CD4-positive, CD25-positive, alpha-beta regulatory T cell (primary cell): ENCODE measurements around the gene ROBO1. TPM values are rescaled to one million over a fixed set of nuclear protein-coding genes. Genes with fewer than 3 reads are reported as not detected.

Experiments
- ATAC-seq, 2 donors: fragments of 150-1000 bp; cut with Tn5 transposase; one replicate each; pipeline ENCODE4 v1.10.0; 2021; ENCODE audit warnings: low read depth in 2 of 2, moderate number of reproducible peaks in 2 of 2, moderate library complexity in 1 of 2
- DNase-seq, 3 donors: peaks; one replicate each; pipeline versions ENCODE4 v3.0.0 to v3.0.0-alpha.2; 2012 to 2022; ENCODE audit warnings: mixed read lengths in 1 of 3
- H3K27ac ChIP-seq: one replicate; pipeline ENCODE4 v1.7.0; 2013; ENCODE audit warnings: mild to moderate bottlenecking, low read length; ENCODE audit not compliant: insufficient read depth, poor library complexity, severe bottlenecking
- H3K27me3 ChIP-seq: one replicate; pipeline ENCODE4 v1.7.0; 2013; ENCODE audit warnings: low read length; ENCODE audit not compliant: control insufficient read depth, insufficient read depth
- H3K36me3 ChIP-seq: one replicate; pipeline ENCODE4 v1.7.0; 2013; ENCODE audit warnings: mild to moderate bottlenecking, low read length, moderate library complexity; ENCODE audit not compliant: control insufficient read depth, insufficient read depth
- H3K4me1 ChIP-seq: 2 replicates; pipeline ENCODE4 v1.7.0; 2013; ENCODE audit warnings: mild to moderate bottlenecking, low read length; ENCODE audit not compliant: insufficient read depth, control insufficient read depth, poor library complexity, severe bottlenecking
- H3K4me3 ChIP-seq: one replicate; pipeline ENCODE4 v1.7.0; 2013; ENCODE audit warnings: low read depth, mild to moderate bottlenecking, low read length, moderate library complexity
- H3K9me3 ChIP-seq, 2 experiments: 1 replicate in 1 of 2; 2 replicates in 1 of 2; pipeline ENCODE4 v1.7.0; 2013; ENCODE audit warnings: low read length in 2 of 2, mild to moderate bottlenecking in 1 of 2, moderate library complexity in 1 of 2; ENCODE audit not compliant: control insufficient read depth in 2 of 2
- H3K27ac Mint-ChIP-seq, 3 donors: one replicate each; pipeline ENCODE4 v1.8.0; 2020 to 2022; ENCODE audit warnings: mild to moderate bottlenecking in 3 of 3, mixed read lengths in 3 of 3, moderate library complexity in 2 of 3
- H3K27me3 Mint-ChIP-seq: one replicate; pipeline ENCODE4 v1.8.0; 2022; ENCODE audit warnings: mild to moderate bottlenecking, mixed read lengths
- H3K36me3 Mint-ChIP-seq: one replicate; pipeline ENCODE4 v1.8.0; 2020; ENCODE audit warnings: mixed read lengths
- H3K4me1 Mint-ChIP-seq, 4 donors: one replicate each; pipeline ENCODE4 v1.8.0; 2020 to 2022; ENCODE audit warnings: mixed read lengths in 4 of 4, mild to moderate bottlenecking in 1 of 4
- H3K4me3 Mint-ChIP-seq, 4 donors: one replicate each; pipeline ENCODE4 v1.8.0; 2020 to 2022; ENCODE audit warnings: mild to moderate bottlenecking in 4 of 4, mixed read lengths in 4 of 4, moderate library complexity in 3 of 4
- H3K9me3 Mint-ChIP-seq, 7 donors: one replicate each; pipeline ENCODE4 v1.8.0; 2020 to 2022; ENCODE audit warnings: mixed read lengths in 7 of 7, mild to moderate bottlenecking in 3 of 7, moderate library complexity in 2 of 7
- polyA plus RNA-seq, 4 donors: library from polyadenylated mRNA; unstranded; fragments of 300-500 nt; fragmentation: Illumina TruSeq; gene quantifications; one replicate each; pipeline ENCODE4 v1.2.3, GENCODE V29; 2021
- total RNA-seq: library from RNA; stranded (reverse); gene quantifications from one replicate; pipeline ENCODE4 v1.2.3, GENCODE V29; 2022

The ROBO1 gene
- total and polyA plus RNA-seq, 5 donors from 2014 or later: not detected

DNA sequence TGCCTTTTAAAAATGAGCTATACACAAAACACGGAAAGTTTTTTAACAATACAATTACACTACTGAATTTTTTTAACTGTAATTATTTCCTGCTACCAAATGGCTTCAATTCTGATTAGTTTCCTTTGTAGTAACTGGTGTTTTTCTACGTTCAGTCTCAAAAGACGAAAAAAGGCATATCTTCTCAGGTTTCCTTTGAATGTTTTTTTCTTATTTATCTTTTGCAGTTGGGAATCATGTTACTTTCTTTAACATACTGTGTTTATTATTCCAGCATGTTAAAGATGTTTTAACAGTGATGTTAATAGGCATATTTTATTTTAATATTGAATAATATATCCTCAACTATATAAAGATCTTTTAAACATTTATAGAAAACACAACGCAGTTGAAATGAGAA, 1055.5 kb downstream of the ROBO1 start:
- no peak overlapping the region for H3K27ac ChIP-seq
- Mint-ChIP-seq H3K27ac (no peak overlapping the region), H3K9me3 (peaks cover 1 to 17% (median 7%) of the 10 kb centered on the region in 7 donors), H3K4me3 (no peak overlapping the region), H3K27me3 (no peaks in the 10 kb centered on the region), H3K36me3 (no peaks in the 10 kb centered on the region), H3K4me1 (no peaks in the 10 kb centered on the region)
- ATAC-seq: no peak
- no peak for DNase-seq
- H3K27me3 ChIP-seq: no peaks in the 10 kb centered on the region
- no peaks in the 10 kb centered on the region for H3K4me1 ChIP-seq
- H3K9me3 ChIP-seq: no peaks in the 10 kb centered on the region
- H3K36me3 ChIP-seq: no peaks in the 10 kb centered on the region
- H3K4me3 ChIP-seq: no peak overlapping the region

DNA sequence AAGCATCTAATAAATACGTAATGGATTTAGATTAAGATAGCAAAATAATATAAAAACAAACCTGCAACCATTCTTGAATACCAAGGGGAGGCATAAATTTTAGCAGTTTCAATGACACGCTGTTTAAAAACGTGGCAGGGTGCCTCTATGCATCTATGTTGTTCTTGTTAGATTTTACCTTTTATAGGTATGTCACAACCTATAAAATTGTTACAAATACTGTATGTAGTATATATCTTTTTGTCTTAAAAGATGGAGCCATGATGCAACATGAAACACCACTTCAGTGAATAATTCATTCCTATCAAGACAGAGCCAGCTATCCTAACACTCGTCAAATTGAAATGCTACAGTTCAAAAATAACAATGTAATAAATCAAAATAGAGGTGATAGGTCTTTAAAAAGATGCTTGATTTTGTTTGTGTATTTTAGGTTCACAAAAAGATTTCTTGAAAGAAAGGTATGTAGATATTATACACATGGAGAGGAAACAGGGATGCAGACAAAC, 1059.2 kb downstream of the ROBO1 start:
- Mint-ChIP-seq H3K4me3 (no peak overlapping the region), H3K36me3 (no peaks in the 10 kb centered on the region), H3K27ac (no peak overlapping the region), H3K27me3 (no peaks in the 10 kb centered on the region), H3K9me3 (peaks cover 0 to 12% (median 6%) of the 10 kb centered on the region in 7 donors), H3K4me1 (no peaks in the 10 kb centered on the region)
- no peaks in the 10 kb centered on the region for H3K27me3 ChIP-seq
- DNase-seq (no peak), ATAC-seq (no peak)
- H3K9me3 ChIP-seq: no peaks in the 10 kb centered on the region
- H3K27ac ChIP-seq: no peak overlapping the region
- H3K36me3 ChIP-seq: no peaks in the 10 kb centered on the region
- H3K4me3 ChIP-seq: no peak overlapping the region
- no peaks in the 10 kb centered on the region for H3K4me1 ChIP-seq

DNA sequence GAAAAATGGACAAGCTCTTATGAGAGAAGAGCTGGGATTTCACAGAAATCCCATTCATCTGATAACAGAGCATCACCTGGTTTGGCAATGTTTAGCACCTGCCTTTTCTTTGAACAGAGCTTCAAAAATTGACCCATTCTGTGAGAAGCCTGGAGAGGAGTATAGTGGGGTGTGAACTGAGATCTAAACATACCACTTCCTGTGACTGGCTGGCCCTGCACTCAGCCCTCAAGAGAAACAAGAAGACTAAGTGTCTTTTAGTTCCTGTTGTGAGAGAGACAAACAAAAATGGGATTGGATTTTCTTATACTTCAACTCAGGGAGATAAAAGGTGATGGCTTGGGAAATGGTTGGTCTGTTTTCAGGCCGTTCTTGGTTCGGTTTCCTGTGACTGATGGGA, 1060.2 kb downstream of the ROBO1 start:
- Histone ChIP-seq H3K4me3 (no peak overlapping the region), H3K4me1 (no peaks in the 10 kb centered on the region), H3K9me3 (no peaks in the 10 kb centered on the region), H3K27ac (no peak overlapping the region), H3K36me3 (no peaks in the 10 kb centered on the region), H3K27me3 (no peaks in the 10 kb centered on the region)
- Mint-ChIP-seq H3K4me1 (no peaks in the 10 kb centered on the region), H3K9me3 (peaks cover 0 to 13% (median 6%) of the 10 kb centered on the region in 7 donors), H3K36me3 (no peaks in the 10 kb centered on the region), H3K27ac (no peak overlapping the region), H3K4me3 (no peak overlapping the region), H3K27me3 (no peaks in the 10 kb centered on the region)
- DNase-seq (no peak), ATAC-seq (no peak)

DNA sequence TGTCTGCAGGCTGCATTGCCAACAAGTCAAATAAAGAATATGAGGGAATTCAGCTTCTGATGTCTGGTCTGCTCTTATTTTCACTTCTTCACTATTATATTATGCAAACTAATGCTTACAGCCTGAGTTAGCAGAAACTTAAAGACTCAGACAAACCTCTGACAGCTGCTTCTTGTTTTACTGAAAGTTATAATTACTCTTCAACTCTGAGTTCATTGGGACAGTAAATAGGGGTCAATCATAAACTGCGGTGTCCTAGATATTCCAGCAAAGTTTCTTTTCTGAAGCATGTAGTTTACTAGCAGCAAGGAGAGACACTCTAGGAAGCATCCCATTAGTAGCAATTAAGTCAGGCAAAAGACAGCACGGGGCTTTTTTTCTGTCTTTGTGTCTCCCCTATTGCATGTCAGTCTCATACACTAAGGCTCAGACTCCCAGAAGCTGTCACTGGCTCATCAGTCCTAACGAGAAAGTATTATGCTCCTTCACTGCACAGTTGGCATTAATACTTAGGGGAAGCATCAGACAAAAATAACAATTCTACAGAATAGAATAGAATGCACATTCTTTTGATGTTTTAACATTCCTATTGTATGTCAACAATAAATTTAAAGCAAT, 1060.8 kb downstream of the ROBO1 start:
- Mint-ChIP-seq H3K9me3 (peaks cover 0 to 13% (median 6%) of the 10 kb centered on the region in 7 donors), H3K4me1 (no peaks in the 10 kb centered on the region), H3K36me3 (no peaks in the 10 kb centered on the region), H3K27ac (no peak overlapping the region), H3K4me3 (no peak overlapping the region), H3K27me3 (no peaks in the 10 kb centered on the region)
- Histone ChIP-seq H3K36me3 (no peaks in the 10 kb centered on the region), H3K27ac (no peak overlapping the region), H3K27me3 (no peaks in the 10 kb centered on the region), H3K4me3 (no peak overlapping the region), H3K4me1 (no peaks in the 10 kb centered on the region), H3K9me3 (no peaks in the 10 kb centered on the region)
- ATAC-seq (no peak), DNase-seq (no peak)

DNA sequence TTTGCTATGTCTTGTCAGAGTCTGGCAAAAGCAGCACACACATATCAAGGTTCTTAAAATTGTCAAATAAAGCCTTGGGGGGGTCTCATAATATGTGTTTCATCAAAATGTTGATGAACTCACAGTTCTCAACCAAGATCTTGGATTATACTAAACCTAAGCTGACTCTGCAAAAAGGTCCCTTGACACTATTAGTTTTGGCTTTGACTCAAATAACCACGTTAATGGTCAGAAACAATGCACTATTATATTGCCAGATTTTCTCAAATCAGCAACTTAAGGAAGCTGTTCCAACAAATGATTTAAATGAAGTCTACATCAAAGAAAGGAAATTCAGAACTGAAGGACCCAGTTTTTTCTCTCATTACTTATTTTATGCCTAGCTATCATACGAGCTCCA, 1063.9 kb downstream of the ROBO1 start:
- Histone ChIP-seq H3K27ac (no peak overlapping the region), H3K9me3 (no peaks in the 10 kb centered on the region), H3K4me3 (no peak overlapping the region), H3K36me3 (no peaks in the 10 kb centered on the region), H3K4me1 (no peaks in the 10 kb centered on the region), H3K27me3 (no peaks in the 10 kb centered on the region)
- Mint-ChIP-seq H3K36me3 (no peaks in the 10 kb centered on the region), H3K27ac (no peak overlapping the region), H3K9me3 (peaks cover 2 to 13% (median 11%) of the 10 kb centered on the region in 7 donors), H3K27me3 (no peaks in the 10 kb centered on the region), H3K4me1 (no peaks in the 10 kb centered on the region), H3K4me3 (no peak overlapping the region)
- ATAC-seq: no peak
- DNase-seq: no peak

DNA sequence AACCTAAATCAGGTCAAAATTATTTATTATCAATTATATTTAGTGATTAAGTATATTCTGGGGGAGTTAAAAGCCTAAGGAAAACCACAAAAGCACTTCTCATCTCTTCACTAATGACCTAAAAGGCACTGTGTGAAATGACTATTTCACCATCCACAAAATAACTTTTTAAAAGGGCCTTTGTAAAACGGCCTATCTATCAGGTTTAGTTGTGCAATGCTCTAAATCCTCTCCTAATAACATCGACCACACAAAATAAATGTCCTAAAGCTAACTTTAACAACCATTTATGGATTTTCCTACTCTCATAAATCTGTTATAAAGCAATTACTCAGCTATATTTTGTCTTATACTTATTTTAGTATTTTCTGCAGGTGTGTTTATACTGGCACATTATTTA, 1066.3 kb downstream of the ROBO1 start:
- peaks cover 2 to 18% (median 7%) of the 10 kb centered on the region in 7 donors for H3K9me3 Mint-ChIP-seq
- no peaks in the 10 kb centered on the region for H3K27me3 ChIP-seq
- ATAC-seq: no peak
- H3K27me3 Mint-ChIP-seq: no peaks in the 10 kb centered on the region
- H3K27ac Mint-ChIP-seq: no peak overlapping the region
- H3K4me1 ChIP-seq: no peaks in the 10 kb centered on the region
- no peaks in the 10 kb centered on the region for H3K36me3 ChIP-seq
- H3K27ac ChIP-seq: no peak overlapping the region
- DNase-seq: no peak
- no peaks in the 10 kb centered on the region for H3K9me3 ChIP-seq
- H3K4me3 ChIP-seq: no peak overlapping the region
- H3K4me1 Mint-ChIP-seq: no peaks in the 10 kb centered on the region
- no peaks in the 10 kb centered on the region for H3K36me3 Mint-ChIP-seq
- H3K4me3 Mint-ChIP-seq: no peak overlapping the region

DNA sequence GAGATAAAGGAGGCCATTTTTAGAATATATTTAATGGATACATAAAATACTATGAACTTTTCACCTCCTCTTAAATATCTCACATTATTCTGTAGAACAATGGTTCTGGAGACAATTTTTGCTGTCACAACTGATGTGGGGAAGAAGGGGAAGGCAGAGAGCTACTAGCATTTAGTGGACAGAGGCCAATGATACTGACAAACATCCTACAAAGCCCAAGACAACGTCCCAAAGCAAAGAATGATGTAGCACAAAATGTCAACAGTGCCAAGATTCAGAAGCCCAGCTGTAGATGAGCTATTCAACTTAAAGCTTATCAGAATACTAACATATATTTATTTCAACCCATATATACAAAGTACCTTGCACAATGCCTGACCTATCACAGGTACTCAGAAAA, 1069.4 kb downstream of the ROBO1 start:
- Mint-ChIP-seq H3K4me3 (no peak overlapping the region), H3K27ac (no peak overlapping the region), H3K36me3 (no peaks in the 10 kb centered on the region), H3K27me3 (no peaks in the 10 kb centered on the region), H3K4me1 (no peaks in the 10 kb centered on the region), H3K9me3 (peaks cover 0 to 11% (median 4%) of the 10 kb centered on the region in 7 donors)
- H3K4me1 ChIP-seq: no peaks in the 10 kb centered on the region
- H3K27me3 ChIP-seq: no peaks in the 10 kb centered on the region
- no peak for DNase-seq
- no peaks in the 10 kb centered on the region for H3K36me3 ChIP-seq
- H3K9me3 ChIP-seq: no peaks in the 10 kb centered on the region
- H3K27ac ChIP-seq: no peak overlapping the region
- H3K4me3 ChIP-seq: no peak overlapping the region
- no peak for ATAC-seq

DNA sequence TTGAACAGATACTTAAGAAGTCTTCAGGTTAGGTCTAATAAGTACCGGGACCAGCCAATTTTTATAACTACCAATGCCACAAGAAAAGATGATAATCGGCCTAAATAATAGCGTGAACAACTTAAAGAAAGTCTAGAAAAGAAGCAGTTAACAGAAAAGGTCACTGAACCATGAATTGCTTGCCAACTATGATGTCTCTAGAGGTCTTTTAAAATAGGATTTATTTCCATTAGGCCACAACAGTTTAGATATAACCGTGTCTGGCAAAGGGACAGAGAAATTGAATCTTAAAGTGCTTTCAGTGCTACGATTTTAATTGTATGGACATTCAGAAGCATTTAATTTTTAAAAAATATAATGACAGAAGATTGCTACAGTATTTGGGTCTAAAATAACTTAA, 1070.4 kb downstream of the ROBO1 start:
- Histone ChIP-seq H3K27ac (no peak overlapping the region), H3K4me3 (no peak overlapping the region), H3K36me3 (no peaks in the 10 kb centered on the region), H3K27me3 (no peaks in the 10 kb centered on the region), H3K9me3 (no peaks in the 10 kb centered on the region), H3K4me1 (no peaks in the 10 kb centered on the region)
- DNase-seq (no peak), ATAC-seq (no peak)
- Mint-ChIP-seq H3K4me1 (no peaks in the 10 kb centered on the region), H3K36me3 (no peaks in the 10 kb centered on the region), H3K9me3 (peaks cover 0 to 18% (median 6%) of the 10 kb centered on the region in 7 donors), H3K4me3 (no peak overlapping the region), H3K27me3 (no peaks in the 10 kb centered on the region), H3K27ac (no peak overlapping the region)
